Neural cell (in vitro differentiated cells): ENCODE data around the gene CIAPIN1. TPM values are rescaled to one million over a fixed set of nuclear protein-coding genes. Genes with fewer than 3 reads are reported as not detected.

ENCODE experiments used
- H2AFZ ChIP-seq: fragments of 200-600, 300-800 bp; sonication (generic), shearing (Covaris generic); 2 replicates; pipeline ENCODE4 v1.6.0; 2014; ENCODE audit warnings: low read depth, mild to moderate bottlenecking, antibody characterized with exemption, low read length, moderate library complexity
- H3F3A ChIP-seq: fragments of 200-600 bp; shearing (Covaris generic); 2 replicates; pipeline ENCODE4 v1.6.1; 2016; ENCODE audit warnings: mild to moderate bottlenecking, moderate library complexity, mixed read lengths, antibody characterized with exemption, low read length; ENCODE audit not compliant: insufficient read depth, poor library complexity, severe bottlenecking
- H3K27ac ChIP-seq: fragments of 200-600, 300-800 bp; sonication (generic), shearing (Covaris generic); 2 replicates; pipeline ENCODE4 v1.5.1; 2014; ENCODE audit warnings: mild to moderate bottlenecking, low read length, moderate library complexity
- H3K27me3 ChIP-seq: fragments of 300-800, 200-600 bp; sonication (generic), shearing (Covaris generic); 2 replicates; pipeline ENCODE4 v1.6.0; 2014; ENCODE audit warnings: mild to moderate bottlenecking, low read depth, low read length, moderate library complexity; ENCODE audit not compliant: insufficient read depth
- H3K36me3 ChIP-seq: fragments of 300-800, 200-600 bp; sonication (generic), shearing (Covaris generic); 2 replicates; pipeline ENCODE4 v1.5.1; 2014; ENCODE audit warnings: mild to moderate bottlenecking, antibody characterized with exemption, low read length, moderate library complexity; ENCODE audit not compliant: insufficient read depth
- H3K4me2 ChIP-seq: fragments of 300-800, 200-600 bp; sonication (generic), shearing (Covaris generic); 2 replicates; pipeline ENCODE4 v1.6.0; 2014; ENCODE audit warnings: mild to moderate bottlenecking, low read length
- H3K4me3 ChIP-seq: fragments of 300-800, 200-600 bp; sonication (generic), shearing (Covaris generic); 2 replicates; pipeline ENCODE4 v1.5.1; 2014; ENCODE audit warnings: mild to moderate bottlenecking, low read length, moderate library complexity
- H3K79me2 ChIP-seq: fragments of 200-600 bp; shearing (Covaris generic); replicated peaks from 2 replicates; pipeline ENCODE4 v1.6.0; 2014; ENCODE audit warnings: mild to moderate bottlenecking, low read length, moderate library complexity; ENCODE audit not compliant: insufficient read depth
- H3K9ac ChIP-seq: fragments of 300-800, 200-600 bp; sonication (generic), shearing (Covaris generic); 2 replicates; pipeline ENCODE4 v1.6.1; 2016; ENCODE audit warnings: mild to moderate bottlenecking, low read length, mixed read lengths
- H3K9me2 ChIP-seq: fragments of 200-600 bp; shearing (Covaris generic); 2 replicates; pipeline ENCODE4 v1.6.1; 2016; ENCODE audit warnings: mild to moderate bottlenecking, low read length, mixed read lengths; ENCODE audit not compliant: insufficient read depth
- H3K9me3 ChIP-seq: fragments of 200-600, 300-800 bp; sonication (generic), shearing (Covaris generic); 2 replicates; pipeline ENCODE4 v1.6.1; 2016; ENCODE audit warnings: mild to moderate bottlenecking, mixed run types, low read length, moderate library complexity, mixed read lengths
- H4K20me1 ChIP-seq: fragments of 200-600 bp; shearing (Covaris generic); 2 replicates; pipeline ENCODE4 v1.6.1; 2016; ENCODE audit warnings: mild to moderate bottlenecking, mixed run types; ENCODE audit not compliant: insufficient read depth
- EP300 ChIP-seq: fragments of 450-650 bp; conservative IDR thresholded peaks from 2 replicates; pipeline ENCODE4 v1.6.1; 2014; ENCODE audit warnings: antibody characterized with exemption, mild to moderate bottlenecking, moderate library complexity; ENCODE audit not compliant: poor library complexity, severe bottlenecking
- EZH2 ChIP-seq: fragments of 200-600, 300-800 bp; shearing (Covaris generic), sonication (generic); IDR thresholded peaks from 2 replicates; pipeline ENCODE4 v1.6.1; 2014; ENCODE audit warnings: antibody characterized with exemption, low read length, borderline replicate concordance, mild to moderate bottlenecking; ENCODE audit not compliant: insufficient read depth, poor library complexity, severe bottlenecking
- MXI1 ChIP-seq: fragments of 450-650 bp; conservative IDR thresholded peaks from 2 replicates; pipeline ENCODE4 v1.6.1; 2014; ENCODE audit warnings: antibody characterized with exemption, mild to moderate bottlenecking; ENCODE audit not compliant: poor library complexity, severe bottlenecking
- POLR2AphosphoS5 ChIP-seq: IDR thresholded peaks from 2 replicates; pipeline ENCODE4 v1.6.1; 2012
- RAD21 ChIP-seq: fragments of 450-650 bp; conservative IDR thresholded peaks from 2 replicates; pipeline ENCODE4 v1.6.1; 2014; ENCODE audit warnings: antibody characterized with exemption, mild to moderate bottlenecking, moderate library complexity
- SMC3 ChIP-seq: fragments of 450-650 bp; conservative IDR thresholded peaks from 2 replicates; pipeline ENCODE4 v1.6.1; 2014; ENCODE audit warnings: antibody characterized with exemption, mild to moderate bottlenecking, moderate library complexity; ENCODE audit not compliant: poor library complexity
- TAF1 ChIP-seq: IDR thresholded peaks from 2 replicates; pipeline ENCODE4 v1.6.1; 2012; ENCODE audit warnings: low read depth
- polyA plus RNA-seq: library from polyadenylated mRNA; depleted of rRNA; stranded (reverse); fragments of >200 nt; gene quantifications from 2 replicates; pipeline ENCODE4 v1.2.3, GENCODE V29; 2014
- TF ChIP-seq, protein P1 (sequence below): fragments of 450-650 bp; IDR thresholded peaks from 2 replicates; pipeline ENCODE4 v1.5.1; 2014; ENCODE audit warnings: antibody characterized with exemption, mild to moderate bottlenecking, moderate library complexity; ENCODE audit not compliant: poor library complexity, severe bottlenecking
- TF ChIP-seq, protein P2 (sequence below): IDR thresholded peaks from 2 replicates; pipeline ENCODE4 v1.6.1; 2012; ENCODE audit warnings: borderline replicate concordance

CIAPIN1 gene
- polyA plus RNA-seq, 1 donor from 2014 or later = 117 TPM

DNA sequence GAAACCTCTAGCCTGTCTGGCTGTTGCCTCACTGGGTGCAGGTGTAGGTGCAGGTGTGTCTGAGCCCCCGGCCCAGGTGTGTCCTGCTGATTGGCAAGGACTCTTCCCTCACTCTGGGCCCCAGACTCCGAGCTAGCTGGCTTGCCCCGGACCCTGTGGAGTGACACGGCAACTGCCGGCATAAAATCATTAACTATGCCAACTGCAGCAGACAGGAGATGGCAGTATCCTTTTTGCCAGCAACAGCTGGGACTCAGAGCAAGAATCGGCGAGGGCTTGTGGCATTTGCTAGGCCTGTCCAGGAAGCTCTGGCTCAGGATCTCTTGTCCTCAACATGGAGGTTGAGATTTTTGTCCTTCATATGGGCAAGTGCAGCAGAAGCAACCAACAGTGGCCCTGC lies 20.8 kb downstream of the CIAPIN1 start:
- Histone ChIP-seq H3K79me2 (no peaks in the 10 kb centered on the region), H3K27me3 (no peaks in the 10 kb centered on the region), H3K27ac (no peak overlapping the region), H3K9ac (no peak overlapping the region), H3K9me3 (no peaks in the 10 kb centered on the region), H3K4me2 (no peak overlapping the region), H2AFZ (no peak overlapping the region), H3K4me3 (no peak overlapping the region), H3F3A (no peaks in the 10 kb centered on the region), H3K9me2 (no peaks in the 10 kb centered on the region), H4K20me1 (no peaks in the 10 kb centered on the region), H3K36me3 (no peaks in the 10 kb centered on the region)
- TF ChIP-seq, protein P1, sequence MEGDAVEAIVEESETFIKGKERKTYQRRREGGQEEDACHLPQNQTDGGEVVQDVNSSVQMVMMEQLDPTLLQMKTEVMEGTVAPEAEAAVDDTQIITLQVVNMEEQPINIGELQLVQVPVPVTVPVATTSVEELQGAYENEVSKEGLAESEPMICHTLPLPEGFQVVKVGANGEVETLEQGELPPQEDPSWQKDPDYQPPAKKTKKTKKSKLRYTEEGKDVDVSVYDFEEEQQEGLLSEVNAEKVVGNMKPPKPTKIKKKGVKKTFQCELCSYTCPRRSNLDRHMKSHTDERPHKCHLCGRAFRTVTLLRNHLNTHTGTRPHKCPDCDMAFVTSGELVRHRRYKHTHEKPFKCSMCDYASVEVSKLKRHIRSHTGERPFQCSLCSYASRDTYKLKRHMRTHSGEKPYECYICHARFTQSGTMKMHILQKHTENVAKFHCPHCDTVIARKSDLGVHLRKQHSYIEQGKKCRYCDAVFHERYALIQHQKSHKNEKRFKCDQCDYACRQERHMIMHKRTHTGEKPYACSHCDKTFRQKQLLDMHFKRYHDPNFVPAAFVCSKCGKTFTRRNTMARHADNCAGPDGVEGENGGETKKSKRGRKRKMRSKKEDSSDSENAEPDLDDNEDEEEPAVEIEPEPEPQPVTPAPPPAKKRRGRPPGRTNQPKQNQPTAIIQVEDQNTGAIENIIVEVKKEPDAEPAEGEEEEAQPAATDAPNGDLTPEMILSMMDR = no peak
- TF ChIP-seq EZH2 = no peak
- TF ChIP-seq MXI1 = no peak
- TF ChIP-seq, protein P2, sequence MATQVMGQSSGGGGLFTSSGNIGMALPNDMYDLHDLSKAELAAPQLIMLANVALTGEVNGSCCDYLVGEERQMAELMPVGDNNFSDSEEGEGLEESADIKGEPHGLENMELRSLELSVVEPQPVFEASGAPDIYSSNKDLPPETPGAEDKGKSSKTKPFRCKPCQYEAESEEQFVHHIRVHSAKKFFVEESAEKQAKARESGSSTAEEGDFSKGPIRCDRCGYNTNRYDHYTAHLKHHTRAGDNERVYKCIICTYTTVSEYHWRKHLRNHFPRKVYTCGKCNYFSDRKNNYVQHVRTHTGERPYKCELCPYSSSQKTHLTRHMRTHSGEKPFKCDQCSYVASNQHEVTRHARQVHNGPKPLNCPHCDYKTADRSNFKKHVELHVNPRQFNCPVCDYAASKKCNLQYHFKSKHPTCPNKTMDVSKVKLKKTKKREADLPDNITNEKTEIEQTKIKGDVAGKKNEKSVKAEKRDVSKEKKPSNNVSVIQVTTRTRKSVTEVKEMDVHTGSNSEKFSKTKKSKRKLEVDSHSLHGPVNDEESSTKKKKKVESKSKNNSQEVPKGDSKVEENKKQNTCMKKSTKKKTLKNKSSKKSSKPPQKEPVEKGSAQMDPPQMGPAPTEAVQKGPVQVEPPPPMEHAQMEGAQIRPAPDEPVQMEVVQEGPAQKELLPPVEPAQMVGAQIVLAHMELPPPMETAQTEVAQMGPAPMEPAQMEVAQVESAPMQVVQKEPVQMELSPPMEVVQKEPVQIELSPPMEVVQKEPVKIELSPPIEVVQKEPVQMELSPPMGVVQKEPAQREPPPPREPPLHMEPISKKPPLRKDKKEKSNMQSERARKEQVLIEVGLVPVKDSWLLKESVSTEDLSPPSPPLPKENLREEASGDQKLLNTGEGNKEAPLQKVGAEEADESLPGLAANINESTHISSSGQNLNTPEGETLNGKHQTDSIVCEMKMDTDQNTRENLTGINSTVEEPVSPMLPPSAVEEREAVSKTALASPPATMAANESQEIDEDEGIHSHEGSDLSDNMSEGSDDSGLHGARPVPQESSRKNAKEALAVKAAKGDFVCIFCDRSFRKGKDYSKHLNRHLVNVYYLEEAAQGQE = no peak
- no peak for TF ChIP-seq RAD21
- no peak for TF ChIP-seq EP300
- TF ChIP-seq SMC3 = no peak
- no peak for TF ChIP-seq POLR2AphosphoS5
- TF ChIP-seq TAF1 = no peak

DNA sequence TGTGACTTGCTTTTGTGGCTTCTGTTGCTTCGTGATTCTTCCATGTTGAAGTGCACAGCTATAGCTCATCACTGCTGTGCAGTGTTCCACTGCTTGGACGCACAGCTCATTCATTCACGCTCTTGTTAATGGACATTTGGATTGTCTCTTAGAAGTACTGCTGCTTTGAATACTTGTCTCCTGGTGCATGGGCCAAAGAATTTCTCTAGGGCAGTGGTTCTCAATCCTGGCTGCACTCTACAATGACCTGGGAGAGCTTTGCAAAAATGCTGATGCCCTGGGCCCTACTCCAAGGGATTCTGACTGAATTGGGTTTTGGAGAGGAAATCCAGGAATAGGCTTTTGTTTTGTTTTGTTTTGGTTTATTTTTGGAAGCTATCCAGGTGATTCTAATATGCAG lies 22.6 kb downstream of the CIAPIN1 start:
- H3K9me2 ChIP-seq = no peaks in the 10 kb centered on the region
- no peak for TF ChIP-seq SMC3
- TF ChIP-seq MXI1 = no peak
- no peak for TF ChIP-seq POLR2AphosphoS5
- H3K9me3 ChIP-seq = no peaks in the 10 kb centered on the region
- no peak overlapping the region for H3K27ac ChIP-seq
- H2AFZ ChIP-seq = no peak overlapping the region
- no peaks in the 10 kb centered on the region for H4K20me1 ChIP-seq
- no peak overlapping the region for H3K4me3 ChIP-seq
- H3K27me3 ChIP-seq = no peaks in the 10 kb centered on the region
- no peaks in the 10 kb centered on the region for H3K79me2 ChIP-seq
- no peaks in the 10 kb centered on the region for H3F3A ChIP-seq
- no peaks in the 10 kb centered on the region for H3K36me3 ChIP-seq
- H3K4me2 ChIP-seq = no peak overlapping the region
- no peak overlapping the region for H3K9ac ChIP-seq

DNA sequence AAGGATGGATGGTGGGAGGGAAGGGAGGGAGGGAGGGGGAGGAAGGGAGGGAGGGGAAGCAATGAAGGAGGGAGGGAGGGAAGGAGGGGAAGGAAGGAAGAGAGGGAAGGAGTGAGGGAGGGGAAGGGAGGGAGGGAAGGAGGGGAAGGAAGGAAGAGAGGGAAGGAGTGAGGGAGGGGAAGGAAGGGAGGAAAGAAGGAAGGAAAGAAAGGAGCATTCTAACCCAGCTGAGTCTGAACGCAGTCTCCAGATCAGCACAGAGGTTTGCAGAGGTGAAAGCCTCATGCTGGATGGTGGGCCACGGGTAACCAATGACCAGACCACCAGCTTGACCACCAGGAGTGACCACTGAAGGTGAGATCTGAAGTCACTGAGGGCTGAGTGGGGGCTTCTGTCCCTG lies 24.0 kb downstream of the CIAPIN1 start:
- no peaks in the 10 kb centered on the region for H3F3A ChIP-seq
- no peak overlapping the region for H3K4me2 ChIP-seq
- no peaks in the 10 kb centered on the region for H3K79me2 ChIP-seq
- H3K9ac ChIP-seq = no peak overlapping the region
- no peak for TF ChIP-seq EP300
- no peak for TF ChIP-seq TAF1
- no peaks in the 10 kb centered on the region for H3K9me2 ChIP-seq
- no peaks in the 10 kb centered on the region for H3K27me3 ChIP-seq
- no peaks in the 10 kb centered on the region for H3K9me3 ChIP-seq
- H3K36me3 ChIP-seq = no peaks in the 10 kb centered on the region
- H4K20me1 ChIP-seq = no peaks in the 10 kb centered on the region
- no peak overlapping the region for H3K4me3 ChIP-seq
- no peak overlapping the region for H2AFZ ChIP-seq
- no peak overlapping the region for H3K27ac ChIP-seq
